ENCODE data around the gene CLN6. TPM values are rescaled to one million over a fixed set of nuclear protein-coding genes. Genes with fewer than 3 reads are reported as not detected.

Gene CLN6
- total RNA-seq, 4 donors from 2014 or later, result 1.8 to 34.0 (median 13.1) TPM

- Histone ChIP-seq H3K9me3 (no peaks in the 10 kb centered on the region), H3K4me1 (no peaks in the 10 kb centered on the region), H3K27me3 (no peaks in the 10 kb centered on the region), H3K4me3 (no peak overlapping the region), H3K36me3 (no peaks in the 10 kb centered on the region), H3K27ac (no peak overlapping the region)
- no peak for TF ChIP-seq POLR2A (IDR thresholded peaks at IDR 0.05)
- TF ChIP-seq CTCF (IDR thresholded peaks at IDR 0.05), result no peak
- intact Hi-C loops (cut with DNase I; ENCODE audit: low total_unique reads), result no loop called here
- DNase-seq, result no peak
These were observed 62.7 kb downstream of the CLN6 start for GRCh38 chr15:68166847-68167246.

GRCh38 chr15:68163191-68163590 lies 66.3 kb downstream of the CLN6 start:
- no peaks in the 10 kb centered on the region for H3K9me3 ChIP-seq
- H3K36me3 ChIP-seq, result no peaks in the 10 kb centered on the region
- no peak for DNase-seq
- TF ChIP-seq POLR2A (IDR thresholded peaks at IDR 0.05) (no peak), CTCF (IDR thresholded peaks at IDR 0.05) (no peak)
- no peaks in the 10 kb centered on the region for H3K27me3 ChIP-seq
- no peaks in the 10 kb centered on the region for H3K4me1 ChIP-seq
- no peak overlapping the region for H3K27ac ChIP-seq
- no peak overlapping the region for H3K4me3 ChIP-seq
- intact Hi-C loops (cut with DNase I; ENCODE audit: low total_unique reads), result no loop called here

GRCh38 chr15:68158046-68158628 lies 71.4 kb downstream of the CLN6 start:
- Histone ChIP-seq H3K36me3 (no peaks in the 10 kb centered on the region), H3K4me3 (no peak overlapping the region), H3K27ac (peak overlapping the region in 1 of 2 donors; percentile 34), H3K4me1 (no peaks in the 10 kb centered on the region), H3K27me3 (no peaks in the 10 kb centered on the region), H3K9me3 (no peaks in the 10 kb centered on the region)
- no peak for DNase-seq
- intact Hi-C loops (cut with DNase I; ENCODE audit: low total_unique reads), result loop anchor here (5.0 kb wide), 1 partner anchor 296 kb away; no protein-coding TSS in a partner anchor
- TF ChIP-seq POLR2A (IDR thresholded peaks at IDR 0.05) (no peak), CTCF (IDR thresholded peaks at IDR 0.05) (no peak)

- DNase-seq, result no peak
- no peak overlapping the region for H3K4me3 ChIP-seq
- no peak for TF ChIP-seq POLR2A (IDR thresholded peaks at IDR 0.05)
- TF ChIP-seq CTCF (IDR thresholded peaks at IDR 0.05), result no peak
- intact Hi-C loops (cut with DNase I; ENCODE audit: low total_unique reads), result loop anchor here (5.0 kb wide), 1 partner anchor 295 kb away; no protein-coding TSS in a partner anchor
- no peaks in the 10 kb centered on the region for H3K9me3 ChIP-seq
- H3K36me3 ChIP-seq, result no peaks in the 10 kb centered on the region
- H3K27me3 ChIP-seq, result no peaks in the 10 kb centered on the region
- no peaks in the 10 kb centered on the region for H3K4me1 ChIP-seq
- H3K27ac ChIP-seq, result no peak overlapping the region
These were observed 72.5 kb downstream of the CLN6 start for GRCh38 chr15:68157074-68157473.

Other genes with a start within 250 kb of the CLN6 start
- gene PIAS1, start 175.4 kb downstream of the CLN6 start, total RNA-seq, result 100 to 1,000 TPM in 2 of 4 donors, 10 to 100 TPM in 2; 19.1 to 171 (median 95.9) TPM
- gene CALML4, start 24.4 kb downstream of the CLN6 start, total RNA-seq, result 10 to 100 TPM in 1 of 4 donors, 1 to 10 TPM in 2, under 1 TPM in 1; 0.88 to 13.8 (median 8.3) TPM
- 100 to 1,000 TPM in 2 of 4 donors, 10 to 100 TPM in 2; 39.4 to 130 (median 77.4) TPM for gene FEM1B, start 48.0 kb upstream of the CLN6 start, total RNA-seq
- gene ITGA11, start 202.4 kb upstream of the CLN6 start, total RNA-seq, result 100 to 1,000 TPM in 1 of 4 donors, 10 to 100 TPM in 3; 37.3 to 106 (median 61.1) TPM